PC-3 (cell line): ENCODE data around the gene MACROD2. TPM values are rescaled to one million over a fixed set of nuclear protein-coding genes. Genes with fewer than 3 reads are reported as not detected.
A peak's percentile ranks its signal among the peaks of the same experiment; 100 is the strongest.

Source experiments
- ATAC-seq: fragments of 200-7000 bp; cut with Tn5 transposase; 2 replicates; pipeline ENCODE4 v1.9.1; 2020; ENCODE audit warnings: mild to moderate bottlenecking, moderate library complexity
- BruUV-seq: library from RNA; stranded (reverse); fragments of 400-500 nt; replicated peaks from 2 replicates; lab custom pipeline; 2021; lab: Mats Ljungman, UMichigan
- CTCF ChIA-PET: fragments of 300-600 bp; sonication (Branson Sonifier 250); formaldehyde crosslinking; loops from one replicate; lab custom pipeline; 2022; ENCODE audit warnings: antibody characterized with exemption; lab: Charles Lee
- POLR2A ChIA-PET: fragments of 300-600 bp; sonication (Branson Sonifier 250); formaldehyde crosslinking; loops from one replicate; lab custom pipeline; 2022; ENCODE audit warnings: antibody characterized with exemption; ENCODE audit not compliant: unreplicated experiment; lab: Charles Lee
- DNase-seq: peaks from one replicate; pipeline ENCODE4 v3.0.0-alpha.2; 2015
- H2AFZ ChIP-seq: fragments of 300-600 bp; sonication (generic); 2 replicates; pipeline ENCODE4 v1.6.0; 2016; ENCODE audit warnings: antibody characterized with exemption, low read length
- H3F3A ChIP-seq: fragments of 300-600 bp; sonication (generic); one replicate; pipeline ENCODE4 v1.6.0; 2017; ENCODE audit warnings: antibody characterized with exemption, low read length, control low read depth, mild to moderate bottlenecking; ENCODE audit not compliant: unreplicated experiment
- H3K27ac ChIP-seq: fragments of 300-600 bp; sonication (generic); 2 replicates; pipeline ENCODE4 v1.5.1; 2016; ENCODE audit warnings: mild to moderate bottlenecking, low read length
- H3K27me3 ChIP-seq: fragments of 300-600 bp; sonication (generic); 2 replicates; pipeline ENCODE4 v1.6.1; 2016; ENCODE audit warnings: low read length, mixed read lengths
- H3K36me3 ChIP-seq: fragments of 300-600 bp; sonication (generic); 2 replicates; pipeline ENCODE4 v1.6.1; 2016; ENCODE audit warnings: low read depth, mixed run types, low read length, mixed read lengths
- H3K4me1 ChIP-seq: fragments of 300-600 bp; sonication (generic); 2 replicates; pipeline ENCODE4 v1.5.1; 2016; ENCODE audit warnings: low read length; ENCODE audit not compliant: insufficient read depth
- H3K4me2 ChIP-seq: fragments of 300-600 bp; sonication (generic); 2 replicates; pipeline ENCODE4 v1.6.0; 2016; ENCODE audit warnings: low read length
- H3K4me3 ChIP-seq: fragments of 300-600 bp; sonication (generic); 2 replicates; pipeline ENCODE4 v1.5.1; 2016; ENCODE audit warnings: mild to moderate bottlenecking, low read length, mixed read lengths
- H3K79me2 ChIP-seq: fragments of 300-600 bp; sonication (generic); 2 replicates; pipeline ENCODE4 v1.6.1; 2017; ENCODE audit warnings: low read length, mixed read lengths
- H3K9ac ChIP-seq: fragments of 300-600 bp; sonication (generic); 2 replicates; pipeline ENCODE4 v1.6.0; 2016; ENCODE audit warnings: mild to moderate bottlenecking, low read length
- H3K9me2 ChIP-seq: fragments of 300-600 bp; sonication (generic); replicated peaks from 2 replicates; pipeline ENCODE4 v1.6.1; 2016; ENCODE audit warnings: mixed run types, low read length, mixed read lengths
- H3K9me3 ChIP-seq: fragments of 300-600 bp; sonication (generic); 2 replicates; pipeline ENCODE4 v1.6.1; 2016; ENCODE audit warnings: low read length, mixed read lengths
- H4K20me1 ChIP-seq: fragments of 300-600 bp; sonication (generic); 2 replicates; pipeline ENCODE4 v1.6.1; 2016; ENCODE audit warnings: low read length, mixed read lengths
- EZH2 ChIP-seq: fragments of 300-600 bp; sonication (generic); IDR thresholded peaks from one replicate; pipeline ENCODE4 v1.6.1; 2017; ENCODE audit warnings: antibody characterized with exemption, mild to moderate bottlenecking, low read length; ENCODE audit not compliant: unreplicated experiment
- EZH2phosphoT487 ChIP-seq: fragments of 300-600 bp; sonication (generic); IDR thresholded peaks from 2 replicates; pipeline ENCODE4 v1.6.1; 2018; ENCODE audit warnings: mild to moderate bottlenecking, antibody characterized with exemption, low read length, borderline replicate concordance
- intact Hi-C: fragments of 100-400 bp; cut with micrococcal nuclease; formaldehyde crosslinking; loops from 2 replicates; pipeline ENCODE4 v1.9.0; 2023
- total RNA-seq: library from RNA; depleted of rRNA; stranded (reverse); fragments of >200 nt; gene quantifications from 2 replicates; pipeline ENCODE4 v1.2.3, GENCODE V29; 2014
- TF ChIP-seq, protein P1 (sequence below): fragments of 300-600 bp; sonication (generic); conservative IDR thresholded peaks from 2 replicates; pipeline ENCODE4 v1.5.1; 2017; ENCODE audit warnings: antibody characterized with exemption, low read depth, mild to moderate bottlenecking, low read length

The MACROD2 gene
- total RNA-seq, 1 experiment from 2014 or later, result 3.1 TPM

DNA sequence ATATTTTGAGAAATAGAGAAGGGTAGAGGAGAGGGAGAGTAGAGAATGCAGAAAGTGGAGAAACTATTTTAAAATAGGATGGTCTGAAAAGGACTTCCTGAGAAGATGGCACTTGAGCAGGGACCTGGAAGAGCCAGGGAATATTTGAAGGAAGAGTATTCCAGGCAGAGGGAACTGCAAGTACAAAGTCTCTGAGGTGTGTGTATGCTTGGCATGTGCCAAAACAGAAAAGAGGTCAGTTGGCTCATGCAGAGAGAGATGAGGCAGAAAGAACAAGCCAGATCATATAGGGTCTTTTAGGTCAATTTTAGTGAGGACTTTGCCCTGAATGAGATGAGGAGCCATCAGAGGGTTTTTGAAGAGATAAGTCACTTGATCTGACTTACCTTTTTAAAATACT lies 196.2 kb downstream of the MACROD2 start:
- no peak overlapping the region for H3K4me3 ChIP-seq
- H4K20me1 ChIP-seq, result no peaks in the 10 kb centered on the region
- H3K9me2 ChIP-seq, result no peaks in the 10 kb centered on the region
- H2AFZ ChIP-seq, result no peak overlapping the region
- CTCF ChIA-PET, result interaction anchor here (0.6 kb wide), 1 partner anchor 531 kb away, joined by 4 read pairs; no protein-coding TSS in a partner anchor
- no peaks in the 10 kb centered on the region for H3K9me3 ChIP-seq
- DNase-seq (no peak), ATAC-seq (no peak)
- 0 out of 2 replicates have a peak, but pooled peaks cover 7% of the 10 kb centered on the region for H3K4me1 ChIP-seq
- TF ChIP-seq EZH2 (no peak), EZH2phosphoT487 (no peak)
- TF ChIP-seq, protein P1, sequence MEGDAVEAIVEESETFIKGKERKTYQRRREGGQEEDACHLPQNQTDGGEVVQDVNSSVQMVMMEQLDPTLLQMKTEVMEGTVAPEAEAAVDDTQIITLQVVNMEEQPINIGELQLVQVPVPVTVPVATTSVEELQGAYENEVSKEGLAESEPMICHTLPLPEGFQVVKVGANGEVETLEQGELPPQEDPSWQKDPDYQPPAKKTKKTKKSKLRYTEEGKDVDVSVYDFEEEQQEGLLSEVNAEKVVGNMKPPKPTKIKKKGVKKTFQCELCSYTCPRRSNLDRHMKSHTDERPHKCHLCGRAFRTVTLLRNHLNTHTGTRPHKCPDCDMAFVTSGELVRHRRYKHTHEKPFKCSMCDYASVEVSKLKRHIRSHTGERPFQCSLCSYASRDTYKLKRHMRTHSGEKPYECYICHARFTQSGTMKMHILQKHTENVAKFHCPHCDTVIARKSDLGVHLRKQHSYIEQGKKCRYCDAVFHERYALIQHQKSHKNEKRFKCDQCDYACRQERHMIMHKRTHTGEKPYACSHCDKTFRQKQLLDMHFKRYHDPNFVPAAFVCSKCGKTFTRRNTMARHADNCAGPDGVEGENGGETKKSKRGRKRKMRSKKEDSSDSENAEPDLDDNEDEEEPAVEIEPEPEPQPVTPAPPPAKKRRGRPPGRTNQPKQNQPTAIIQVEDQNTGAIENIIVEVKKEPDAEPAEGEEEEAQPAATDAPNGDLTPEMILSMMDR, result no peak
- no TSS peak for BruUV-seq
- no peaks in the 10 kb centered on the region for H3F3A ChIP-seq
- H3K27me3 ChIP-seq, result no peaks in the 10 kb centered on the region
- no peaks in the 10 kb centered on the region for H3K36me3 ChIP-seq
- POLR2A ChIA-PET, result no interaction called here
- no peak overlapping the region for H3K9ac ChIP-seq
- no peaks in the 10 kb centered on the region for H3K79me2 ChIP-seq
- H3K27ac ChIP-seq, result no peak overlapping the region
- no peak overlapping the region for H3K4me2 ChIP-seq
- intact Hi-C loops, result no loop called here

DNA sequence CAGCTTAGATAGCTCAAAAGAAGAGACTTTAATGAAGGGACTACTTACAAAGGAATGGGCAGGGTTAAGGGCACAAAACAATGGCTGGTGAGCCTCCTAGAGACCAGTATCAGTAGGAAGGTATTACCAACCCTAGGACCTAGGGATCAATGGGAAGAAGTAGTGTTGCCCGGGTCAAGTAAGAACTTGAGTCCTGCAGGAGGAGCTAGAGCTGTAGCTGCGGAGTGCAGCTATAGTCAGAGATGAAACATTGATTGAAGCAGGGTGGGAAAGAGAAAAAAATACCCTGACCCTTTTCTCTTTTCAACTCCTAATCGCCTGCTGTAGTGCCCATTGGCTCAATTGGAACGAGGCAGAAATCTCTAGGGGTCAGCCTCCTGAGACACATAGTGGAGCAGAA lies 198.1 kb downstream of the MACROD2 start:
- ChIA-PET CTCF (interaction anchor here (0.5 to 1.0 kb wide), 2 partner anchors 41 to 51 kb away, joined by 3 read pairs; no protein-coding TSS in a partner anchor), POLR2A (no interaction called here)
- no peaks in the 10 kb centered on the region for H4K20me1 ChIP-seq
- no peaks in the 10 kb centered on the region for H3K79me2 ChIP-seq
- no peaks in the 10 kb centered on the region for H3K9me2 ChIP-seq
- H3K9me3 ChIP-seq, result no peaks in the 10 kb centered on the region
- H2AFZ ChIP-seq, result no peak overlapping the region
- no peaks in the 10 kb centered on the region for H3F3A ChIP-seq
- no TSS peak for BruUV-seq
- H3K36me3 ChIP-seq, result no peaks in the 10 kb centered on the region
- intact Hi-C loops, result no loop called here
- H3K9ac ChIP-seq, result no peak overlapping the region
- no peaks in the 10 kb centered on the region for H3K27me3 ChIP-seq
- no peak overlapping the region for H3K27ac ChIP-seq
- H3K4me3 ChIP-seq, result no peak overlapping the region
- ATAC-seq (no peak), DNase-seq (no peak)
- TF ChIP-seq, protein P1, result no peak
- no peak for TF ChIP-seq EZH2
- TF ChIP-seq EZH2phosphoT487, result no peak
- 0 out of 2 replicates have a peak, but pooled peaks cover 7% of the 10 kb centered on the region for H3K4me1 ChIP-seq
- H3K4me2 ChIP-seq, result no peak overlapping the region

DNA sequence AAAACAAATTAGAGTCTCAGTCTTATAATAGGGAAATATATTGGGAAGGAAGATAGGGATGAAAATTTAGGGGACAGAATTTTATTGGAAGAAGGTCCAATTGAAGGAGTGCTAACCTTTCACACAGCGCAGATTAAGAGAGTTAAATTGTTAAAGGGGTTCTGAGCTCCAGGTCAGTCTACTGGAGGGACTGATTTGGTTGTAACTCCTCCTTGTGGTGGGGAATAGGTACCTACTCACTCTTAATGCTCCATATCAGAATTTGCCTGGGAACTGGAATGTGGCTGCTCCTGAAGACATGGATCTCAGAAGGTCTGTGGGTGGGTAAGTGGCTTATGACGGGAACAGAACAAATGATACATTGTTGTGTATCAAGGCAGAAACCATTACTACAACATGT lies 198.6 kb downstream of the MACROD2 start:
- Histone ChIP-seq H2AFZ (no peak overlapping the region), H3K4me3 (no peak overlapping the region), H3K36me3 (no peaks in the 10 kb centered on the region), H3K9me3 (no peaks in the 10 kb centered on the region), H3K27me3 (no peaks in the 10 kb centered on the region), H4K20me1 (no peaks in the 10 kb centered on the region), H3F3A (no peaks in the 10 kb centered on the region), H3K79me2 (no peaks in the 10 kb centered on the region), H3K9ac (no peak overlapping the region), H3K9me2 (no peaks in the 10 kb centered on the region), H3K4me1 (0 out of 2 replicates have a peak, but pooled peaks cover 7% of the 10 kb centered on the region), H3K27ac (no peak overlapping the region), H3K4me2 (no peak overlapping the region)
- no TSS peak for BruUV-seq
- intact Hi-C loops, result no loop called here
- POLR2A ChIA-PET, result no interaction called here
- CTCF ChIA-PET, result interaction anchor here (0.5 to 1.0 kb wide), 3 partner anchors 41 to 516 kb away, joined by 3 read pairs; no protein-coding TSS in a partner anchor
- peak; percentile 62; the same call in 1 of the 2 replicates for ATAC-seq
- DNase-seq, result peak; percentile 28
- TF ChIP-seq EZH2 (no peak), EZH2phosphoT487 (no peak)
- TF ChIP-seq, protein P1, result peak; percentile 46
